HepG2 (cell line): Measurements from ENCODE around the gene IMMP1L.

ENCODE experiments used
- ATRX ChIP-seq: sonication (generic); formaldehyde crosslinking; IDR thresholded peaks from 2 replicates; pipeline ENCODE4 v1.4.0; 2020; ENCODE audit warnings: missing genetic modification reagents, borderline replicate concordance
- CHD4 ChIP-seq: fragments of 200-600 bp; sonication (generic); IDR thresholded peaks from 2 replicates; pipeline ENCODE4 v1.7.0; 2017; ENCODE audit warnings: mild to moderate bottlenecking, low read length, borderline replicate concordance
- EZH2 ChIP-seq: conservative IDR thresholded peaks from 2 replicates; pipeline ENCODE4 v1.6.1; 2012; ENCODE audit warnings: mild to moderate bottlenecking, low read depth, low read length, moderate library complexity
- MEIS1 ChIP-seq: sonication (generic); formaldehyde crosslinking; IDR thresholded peaks from 2 replicates; pipeline ENCODE4 v1.9.0; 2021; ENCODE audit warnings: mild to moderate bottlenecking, missing genetic modification reagents, moderate library complexity, borderline replicate concordance
- NCOA2 ChIP-seq: sonication (generic); formaldehyde crosslinking; IDR thresholded peaks from 2 replicates; pipeline ENCODE4 v1.8.0; 2022; ENCODE audit warnings: inconsistent platforms
- POLR2A ChIP-seq, 2 experiments: IDR thresholded peaks; 2 replicates each; pipeline ENCODE4 v1.6.1; 2011; ENCODE audit warnings: low read depth in 2 of 2, low read length in 2 of 2, mild to moderate bottlenecking in 1 of 2, moderate library complexity in 1 of 2; ENCODE audit not compliant: insufficient read depth in 1 of 2
- ZBTB8A ChIP-seq: sonication (generic); formaldehyde crosslinking; IDR thresholded peaks from 2 replicates; pipeline ENCODE4 v1.4.0; 2020; ENCODE audit warnings: mild to moderate bottlenecking, low read depth, missing genetic modification reagents, borderline replicate concordance
- ZNF724P ChIP-seq: sonication (generic); formaldehyde crosslinking; IDR thresholded peaks from 2 replicates; pipeline ENCODE4 v1.8.0; 2022; ENCODE audit warnings: missing genetic modification reagents, borderline replicate concordance
- TF ChIP-seq, protein P1 (sequence below): sonication (generic); formaldehyde crosslinking; IDR thresholded peaks from 2 replicates; pipeline ENCODE4 v1.5.0; 2020; ENCODE audit warnings: mild to moderate bottlenecking, missing genetic modification reagents, moderate library complexity
- TF ChIP-seq, protein P2 (sequence below): IDR thresholded peaks from 2 replicates; pipeline ENCODE4 v1.6.1; 2016; ENCODE audit warnings: control low read depth

DNA sequence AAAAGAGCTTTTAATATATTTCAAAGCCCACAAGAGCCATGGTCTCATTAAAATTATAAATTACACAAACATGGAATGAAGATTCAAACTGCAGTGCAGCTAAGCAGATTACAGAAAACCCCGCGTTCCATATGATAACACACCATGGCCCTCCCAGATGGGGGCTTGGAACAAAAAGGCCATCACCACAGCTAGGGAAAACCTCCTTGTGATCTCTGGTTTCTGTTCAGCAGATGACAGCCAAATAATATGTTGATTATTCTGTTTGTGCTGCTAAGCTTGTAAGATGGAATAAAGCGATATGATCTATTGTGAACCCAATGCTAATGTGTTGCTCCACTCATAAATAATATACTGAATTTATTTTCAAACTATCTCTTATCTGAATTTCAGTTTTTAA lies 28.5 kb downstream of the IMMP1L start:
- TF ChIP-seq NCOA2 (CRISPR knock-in tag): no peak
- TF ChIP-seq ZNF724P: no peak
- TF ChIP-seq, protein P1, sequence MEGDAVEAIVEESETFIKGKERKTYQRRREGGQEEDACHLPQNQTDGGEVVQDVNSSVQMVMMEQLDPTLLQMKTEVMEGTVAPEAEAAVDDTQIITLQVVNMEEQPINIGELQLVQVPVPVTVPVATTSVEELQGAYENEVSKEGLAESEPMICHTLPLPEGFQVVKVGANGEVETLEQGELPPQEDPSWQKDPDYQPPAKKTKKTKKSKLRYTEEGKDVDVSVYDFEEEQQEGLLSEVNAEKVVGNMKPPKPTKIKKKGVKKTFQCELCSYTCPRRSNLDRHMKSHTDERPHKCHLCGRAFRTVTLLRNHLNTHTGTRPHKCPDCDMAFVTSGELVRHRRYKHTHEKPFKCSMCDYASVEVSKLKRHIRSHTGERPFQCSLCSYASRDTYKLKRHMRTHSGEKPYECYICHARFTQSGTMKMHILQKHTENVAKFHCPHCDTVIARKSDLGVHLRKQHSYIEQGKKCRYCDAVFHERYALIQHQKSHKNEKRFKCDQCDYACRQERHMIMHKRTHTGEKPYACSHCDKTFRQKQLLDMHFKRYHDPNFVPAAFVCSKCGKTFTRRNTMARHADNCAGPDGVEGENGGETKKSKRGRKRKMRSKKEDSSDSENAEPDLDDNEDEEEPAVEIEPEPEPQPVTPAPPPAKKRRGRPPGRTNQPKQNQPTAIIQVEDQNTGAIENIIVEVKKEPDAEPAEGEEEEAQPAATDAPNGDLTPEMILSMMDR (CRISPR knock-in tag): no peak
- TF ChIP-seq ATRX: no peak
- no peak for TF ChIP-seq EZH2
- no peak for TF ChIP-seq POLR2A (IDR thresholded peaks at IDR 0.05; ENCODE audit: insufficient read depth in 1 of 2, low read depth in 2 of 2, low read length in 2 of 2)
- TF ChIP-seq, protein P2, sequence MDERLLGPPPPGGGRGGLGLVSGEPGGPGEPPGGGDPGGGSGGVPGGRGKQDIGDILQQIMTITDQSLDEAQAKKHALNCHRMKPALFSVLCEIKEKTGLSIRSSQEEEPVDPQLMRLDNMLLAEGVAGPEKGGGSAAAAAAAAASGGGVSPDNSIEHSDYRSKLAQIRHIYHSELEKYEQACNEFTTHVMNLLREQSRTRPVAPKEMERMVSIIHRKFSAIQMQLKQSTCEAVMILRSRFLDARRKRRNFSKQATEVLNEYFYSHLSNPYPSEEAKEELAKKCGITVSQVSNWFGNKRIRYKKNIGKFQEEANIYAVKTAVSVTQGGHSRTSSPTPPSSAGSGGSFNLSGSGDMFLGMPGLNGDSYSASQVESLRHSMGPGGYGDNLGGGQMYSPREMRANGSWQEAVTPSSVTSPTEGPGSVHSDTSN (CRISPR knock-in tag): no peak
- TF ChIP-seq ZBTB8A: no peak
- TF ChIP-seq MEIS1 (CRISPR knock-in tag): no peak
- TF ChIP-seq CHD4: no peak
